ENCODE results near the gene SLC25A48. TPM values are rescaled to one million over a fixed set of nuclear protein-coding genes. Genes with fewer than 3 reads are reported as not detected.
"Not testable (repeated sequence)": the region's sequence is repeated elsewhere in the genome, so short reads cannot be mapped to it uniquely, and the experiment has no call there.

SLC25A48 gene
- total RNA-seq, 1 donor from 2014 or later: not detected

DNA sequence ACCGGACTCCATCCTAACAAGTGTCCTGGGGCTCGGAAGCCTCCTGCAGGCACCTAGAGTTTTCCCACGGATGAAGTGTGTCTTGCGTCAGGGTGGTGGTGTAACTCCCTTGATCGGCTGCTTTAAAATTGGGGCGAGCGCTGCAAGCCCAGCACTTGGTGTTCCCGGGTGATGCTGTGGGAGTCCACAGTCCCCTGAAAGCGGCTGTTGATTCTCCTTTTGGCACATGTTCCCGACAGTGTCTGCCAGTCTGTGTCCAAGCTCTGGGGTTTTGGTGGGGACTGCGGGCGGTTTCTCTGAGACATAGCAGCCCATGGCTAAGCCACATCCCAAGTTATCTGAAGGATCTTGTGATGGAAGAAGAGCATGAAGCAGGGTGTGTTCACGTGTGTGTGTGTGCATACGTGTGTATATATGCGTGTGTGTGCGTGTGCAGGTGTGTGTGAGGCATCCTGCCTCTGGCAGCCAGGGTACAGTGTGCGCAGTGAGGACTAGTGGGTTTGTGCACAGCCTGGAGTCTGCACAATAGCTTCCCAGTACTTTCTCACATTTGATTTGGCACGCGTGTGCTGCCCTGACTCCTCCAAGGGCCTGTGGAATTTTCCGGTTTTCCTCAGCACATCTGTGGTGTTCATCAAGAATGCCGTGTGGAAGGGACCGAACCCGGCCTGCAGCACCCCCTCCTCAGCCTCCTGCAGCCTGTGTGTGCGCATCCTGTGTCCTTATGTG lies 16.9 kb downstream of the SLC25A48 start:
- H3K27me3 Mint-ChIP-seq (ENCODE audit: low read depth): peaks cover 2% of the 10 kb centered on the region
- H3K4me1 Mint-ChIP-seq (ENCODE audit: low read depth): no peaks in the 10 kb centered on the region
- no peaks in the 10 kb centered on the region for H3K36me3 Mint-ChIP-seq (ENCODE audit: low read depth)
- no peak for DNase-seq (ENCODE audit: low spot score)
- H3K4me3 Mint-ChIP-seq (ENCODE audit: low read depth): no peak overlapping the region
- no peak overlapping the region for H3K27ac Mint-ChIP-seq
- intact Hi-C loops (cut with micrococcal nuclease): no loop called here
- H3K9me3 Mint-ChIP-seq: no peaks in the 10 kb centered on the region

DNA sequence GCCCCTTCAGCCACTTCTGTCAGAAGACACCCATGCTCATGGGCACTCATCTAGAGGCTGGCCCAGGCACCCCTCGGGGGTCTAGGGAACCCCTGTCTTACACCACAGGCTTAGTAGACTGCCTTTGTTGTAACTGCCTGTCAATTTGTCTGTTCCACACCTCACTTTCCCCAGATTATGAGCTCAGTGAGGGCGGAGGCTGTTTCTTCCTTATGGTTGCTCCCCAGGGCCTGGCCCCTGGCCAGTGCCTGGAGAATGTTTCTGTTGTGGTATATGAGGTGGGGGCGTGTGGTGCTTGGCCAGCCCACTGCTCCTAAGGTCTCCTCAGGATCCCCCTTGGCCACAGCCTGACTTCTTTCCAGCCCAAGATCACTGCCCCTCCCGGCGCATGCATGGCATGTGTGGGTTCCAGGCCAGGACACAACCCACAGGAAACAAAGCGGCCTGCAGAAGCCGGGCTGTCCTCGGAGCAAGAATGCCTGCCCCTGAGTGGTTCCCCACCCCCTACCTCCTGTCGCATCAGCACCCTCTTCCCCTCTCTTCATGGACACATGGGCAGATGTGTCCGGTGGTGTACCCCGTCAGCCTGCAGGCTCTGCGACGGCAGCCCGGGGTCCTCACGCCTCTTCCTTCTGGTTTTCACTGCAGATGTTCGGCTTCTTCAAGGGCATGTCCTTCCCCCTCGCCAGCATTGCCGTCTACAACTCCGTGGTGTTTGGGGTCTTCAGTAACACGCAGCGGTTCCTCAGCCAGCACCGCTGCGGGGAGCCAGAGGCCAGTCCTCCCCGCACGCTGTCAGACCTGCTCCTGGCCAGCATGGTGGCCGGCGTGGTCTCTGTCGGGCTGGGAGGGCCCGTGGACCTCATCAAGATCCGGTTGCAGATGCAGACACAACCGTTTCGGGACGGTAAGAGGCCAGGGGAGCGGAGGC lies 17.7 kb downstream of the SLC25A48 start:
- no peaks in the 10 kb centered on the region for H3K4me1 Mint-ChIP-seq (ENCODE audit: low read depth)

DNA sequence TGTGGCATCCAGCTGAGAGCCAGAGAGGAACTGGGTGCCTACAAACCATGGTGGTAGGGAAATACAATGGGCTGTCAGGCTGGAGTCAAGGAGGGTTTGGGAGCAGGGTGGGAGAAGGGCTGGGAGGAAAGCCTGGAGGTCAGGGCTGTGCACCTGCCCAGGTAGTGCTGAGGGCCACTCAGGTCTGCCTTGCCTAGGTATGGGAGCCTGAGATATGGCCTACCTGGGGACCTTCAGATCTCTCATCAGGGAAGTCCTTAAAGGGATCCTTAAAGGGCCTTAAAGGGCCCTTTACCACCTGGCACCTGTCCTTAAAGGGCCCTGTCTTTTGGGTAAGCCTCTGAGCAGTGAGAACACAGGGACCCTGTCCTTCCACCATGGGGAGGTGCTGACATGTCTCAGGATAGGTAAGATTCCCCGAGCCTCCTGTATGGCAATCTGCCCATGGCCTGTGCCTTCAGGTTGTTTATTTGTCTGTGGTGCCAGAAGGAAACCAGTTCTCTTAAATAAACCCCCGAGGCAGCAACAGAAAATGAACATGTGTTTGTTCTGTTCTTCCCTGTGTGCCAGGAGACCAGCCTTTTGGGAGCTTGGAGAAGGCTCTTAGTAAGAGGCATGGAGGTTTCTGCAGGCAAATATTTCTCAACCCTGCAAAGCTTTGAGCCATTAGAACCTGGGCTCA lies 23.3 kb downstream of the SLC25A48 start:
- no peaks in the 10 kb centered on the region for H3K9me3 Mint-ChIP-seq
- no peaks in the 10 kb centered on the region for H3K36me3 Mint-ChIP-seq (ENCODE audit: low read depth)
- DNase-seq (ENCODE audit: low spot score): no peak
- no peak overlapping the region for H3K27ac Mint-ChIP-seq
- no peaks in the 10 kb centered on the region for H3K4me1 Mint-ChIP-seq (ENCODE audit: low read depth)
- peaks cover 2% of the 10 kb centered on the region for H3K27me3 Mint-ChIP-seq (ENCODE audit: low read depth)
- intact Hi-C loops (cut with micrococcal nuclease): no loop called here
- no peak overlapping the region for H3K4me3 Mint-ChIP-seq (ENCODE audit: low read depth)

More for the DNA sequence above, 17.7 kb downstream of the SLC25A48 start:
- DNase-seq (ENCODE audit: low spot score): no peak
- Mint-ChIP-seq H3K27ac (no peak overlapping the region), H3K27me3 (ENCODE audit: low read depth) (peaks cover 2% of the 10 kb centered on the region), H3K9me3 (no peaks in the 10 kb centered on the region), H3K36me3 (ENCODE audit: low read depth) (no peaks in the 10 kb centered on the region), H3K4me3 (ENCODE audit: low read depth) (no peak overlapping the region)
- intact Hi-C loops (cut with micrococcal nuclease): no loop called here

DNA sequence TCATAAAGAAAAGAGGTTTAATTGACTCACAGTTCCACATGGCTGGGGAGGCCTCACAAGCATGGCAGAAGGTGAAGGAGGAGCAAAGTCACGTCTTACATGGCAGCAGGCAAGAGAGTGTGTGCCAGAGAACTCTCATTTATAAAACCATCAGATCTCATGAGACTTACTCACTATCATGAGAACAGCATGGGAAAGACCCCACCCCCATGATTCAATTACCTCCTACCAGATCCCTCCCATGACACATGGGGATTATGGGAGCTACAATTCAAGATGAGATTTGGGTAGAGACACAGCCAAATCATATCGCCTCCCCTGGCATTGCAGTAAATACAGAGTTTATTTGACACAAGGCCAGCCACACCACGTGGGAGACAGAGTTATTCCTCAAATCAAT lies 24.7 kb downstream of the SLC25A48 start:
- H3K4me1 Mint-ChIP-seq (ENCODE audit: low read depth); H3K27ac Mint-ChIP-seq; DNase-seq (ENCODE audit: low spot score); H3K36me3 Mint-ChIP-seq (ENCODE audit: low read depth); intact Hi-C loops (cut with micrococcal nuclease); H3K4me3 Mint-ChIP-seq (ENCODE audit: low read depth); H3K27me3 Mint-ChIP-seq (ENCODE audit: low read depth); H3K9me3 Mint-ChIP-seq: not testable (repeated sequence)

DNA sequence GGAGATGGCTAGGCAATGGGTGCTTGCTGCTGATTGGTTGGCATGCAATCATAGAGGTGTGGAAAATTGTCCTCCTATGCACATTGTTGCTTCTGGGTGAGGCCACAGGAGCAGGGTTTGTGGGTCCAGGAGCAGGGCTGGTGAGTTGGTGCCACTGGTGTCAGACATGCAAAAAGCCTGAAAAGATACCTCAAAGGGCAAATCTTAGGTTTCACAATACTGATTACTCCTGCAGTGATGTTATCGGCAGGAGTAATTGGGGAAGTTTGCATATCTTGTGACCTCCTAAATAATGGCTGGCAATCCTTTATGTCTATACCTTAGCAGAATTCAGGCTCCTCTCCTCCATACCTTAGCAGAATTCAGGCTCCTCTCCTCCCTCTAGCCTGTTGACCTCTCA lies 25.2 kb downstream of the SLC25A48 start:
- Mint-ChIP-seq H3K4me3 (ENCODE audit: low read depth) (no peak overlapping the region), H3K27ac (no peak overlapping the region), H3K27me3 (ENCODE audit: low read depth) (peaks cover 4% of the 10 kb centered on the region), H3K9me3 (no peaks in the 10 kb centered on the region), H3K36me3 (ENCODE audit: low read depth) (no peaks in the 10 kb centered on the region), H3K4me1 (ENCODE audit: low read depth) (no peaks in the 10 kb centered on the region)
- intact Hi-C loops (cut with micrococcal nuclease): no loop called here
- no peak for DNase-seq (ENCODE audit: low spot score)

DNA sequence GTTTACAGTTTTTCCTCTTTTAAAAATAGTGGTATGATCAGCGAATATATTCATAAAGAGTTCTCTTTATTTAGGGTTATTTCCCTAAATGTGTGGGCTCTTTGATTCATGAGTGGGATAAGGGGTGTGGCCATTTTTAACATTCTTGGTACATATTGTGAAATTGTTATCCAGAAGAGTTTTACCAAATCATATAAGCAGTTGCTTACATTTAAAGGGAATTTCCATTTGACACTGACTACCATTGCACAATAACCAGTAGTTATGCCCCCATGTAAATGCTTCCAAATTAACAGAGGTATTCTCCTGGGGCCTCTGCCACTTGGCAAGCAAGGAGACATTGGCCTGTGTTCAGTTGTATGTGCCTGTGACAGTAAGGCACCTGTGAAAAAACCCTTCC lies 27.2 kb downstream of the SLC25A48 start:
- Mint-ChIP-seq H3K4me3 (ENCODE audit: low read depth) (no peak overlapping the region), H3K27ac (no peak overlapping the region), H3K36me3 (ENCODE audit: low read depth) (no peaks in the 10 kb centered on the region), H3K27me3 (ENCODE audit: low read depth) (peaks cover 3% of the 10 kb centered on the region), H3K9me3 (no peaks in the 10 kb centered on the region), H3K4me1 (ENCODE audit: low read depth) (no peaks in the 10 kb centered on the region)
- no peak for DNase-seq (ENCODE audit: low spot score)
- intact Hi-C loops (cut with micrococcal nuclease): no loop called here

DNA sequence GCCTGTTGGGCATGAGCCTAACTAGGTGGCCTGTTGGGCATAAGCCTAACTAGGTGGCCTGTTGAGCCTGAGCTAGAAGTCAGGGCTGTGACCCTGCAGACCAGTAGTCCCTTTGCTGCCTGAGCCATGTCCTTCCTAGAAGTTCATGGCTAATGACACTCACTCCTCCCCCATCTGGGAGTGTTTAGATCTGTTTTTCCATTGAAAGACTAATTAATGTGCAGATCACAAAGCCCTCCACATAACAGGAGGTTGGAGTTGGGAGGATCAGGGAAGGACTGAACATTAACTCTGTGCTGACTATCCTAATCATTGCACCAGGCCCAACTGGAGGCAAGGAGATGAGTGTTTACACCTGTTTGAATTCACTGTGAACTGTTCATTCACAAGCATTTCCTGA lies 27.6 kb downstream of the SLC25A48 start:
- H3K36me3 Mint-ChIP-seq (ENCODE audit: low read depth): no peaks in the 10 kb centered on the region
- H3K9me3 Mint-ChIP-seq: no peaks in the 10 kb centered on the region
- intact Hi-C loops (cut with micrococcal nuclease): no loop called here
- no peak overlapping the region for H3K27ac Mint-ChIP-seq
- H3K27me3 Mint-ChIP-seq (ENCODE audit: low read depth): peaks cover 3% of the 10 kb centered on the region
- no peak for DNase-seq (ENCODE audit: low spot score)
- no peak overlapping the region for H3K4me3 Mint-ChIP-seq (ENCODE audit: low read depth)
- H3K4me1 Mint-ChIP-seq (ENCODE audit: low read depth): no peaks in the 10 kb centered on the region

DNA sequence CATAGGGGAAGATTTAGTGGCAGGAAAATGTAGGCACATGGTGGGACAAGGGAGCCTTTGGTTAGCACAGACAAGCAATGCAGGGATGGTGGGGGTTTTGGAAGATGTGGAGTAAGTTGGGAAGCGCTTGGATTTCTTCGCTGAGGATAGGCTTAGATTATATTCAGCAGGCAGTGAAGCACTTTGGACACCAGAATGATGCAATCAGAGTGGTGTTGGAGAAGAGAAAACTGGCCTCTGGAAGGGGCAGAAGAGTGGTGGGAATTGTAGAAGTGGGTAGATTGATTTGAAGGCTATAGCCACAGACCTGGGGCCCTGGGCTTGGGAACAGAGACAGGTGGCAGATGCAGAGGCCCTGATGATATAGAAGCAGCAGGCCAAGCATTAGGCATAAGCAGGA lies 28.3 kb downstream of the SLC25A48 start:
- DNase-seq (ENCODE audit: low spot score): no peak
- Mint-ChIP-seq H3K4me1 (ENCODE audit: low read depth) (no peaks in the 10 kb centered on the region), H3K36me3 (ENCODE audit: low read depth) (no peaks in the 10 kb centered on the region), H3K27ac (no peak overlapping the region), H3K27me3 (ENCODE audit: low read depth) (peaks cover 3% of the 10 kb centered on the region), H3K4me3 (ENCODE audit: low read depth) (no peak overlapping the region), H3K9me3 (no peaks in the 10 kb centered on the region)
- intact Hi-C loops (cut with micrococcal nuclease): no loop called here

DNA sequence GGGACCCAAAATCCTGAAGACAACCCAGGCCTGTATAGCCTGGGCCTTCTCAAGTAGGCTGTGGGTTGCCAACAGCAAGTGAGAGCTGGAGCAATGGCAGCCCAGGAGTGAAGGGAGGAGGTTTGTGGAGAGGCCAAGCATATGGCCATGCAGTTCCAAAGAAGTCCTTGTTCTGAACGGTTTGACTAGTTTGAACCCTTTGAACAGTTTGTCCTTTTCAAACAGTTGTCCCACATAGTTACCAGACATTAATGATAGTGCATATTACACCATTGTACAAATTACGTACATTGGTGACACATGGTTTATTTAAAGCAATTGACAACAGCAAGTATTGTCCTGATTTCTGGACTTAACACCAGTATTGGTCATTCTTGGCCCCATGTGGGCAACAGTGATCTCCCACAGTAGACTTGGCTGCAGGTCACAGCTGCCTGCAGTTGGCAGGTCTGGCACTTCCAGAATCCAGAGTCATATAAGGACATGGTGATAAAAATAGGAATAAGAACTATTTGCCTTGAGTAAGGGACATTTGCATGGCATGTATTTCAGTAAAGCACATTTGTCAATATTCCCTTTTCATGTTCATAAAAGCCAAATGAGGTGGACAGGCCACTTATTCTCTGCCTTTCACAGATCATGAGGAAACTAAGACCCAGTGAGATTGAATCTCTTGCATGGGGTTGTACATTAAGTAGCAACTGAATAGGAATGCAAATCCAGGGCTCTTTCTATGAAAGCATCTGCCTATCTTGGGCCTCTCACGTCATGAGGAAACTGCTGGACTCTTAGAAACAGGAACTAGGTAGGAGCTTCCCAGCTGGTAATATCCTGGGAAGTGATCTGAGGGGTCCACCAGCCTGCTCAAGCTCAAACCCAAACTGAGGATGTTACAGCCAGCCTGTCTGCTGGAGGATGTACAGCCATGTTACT lies 30.3 kb downstream of the SLC25A48 start:
- Mint-ChIP-seq H3K4me3 (ENCODE audit: low read depth) (no peak overlapping the region), H3K4me1 (ENCODE audit: low read depth) (no peaks in the 10 kb centered on the region), H3K9me3 (no peaks in the 10 kb centered on the region), H3K27ac (no peak overlapping the region), H3K27me3 (ENCODE audit: low read depth) (peaks cover 3% of the 10 kb centered on the region), H3K36me3 (ENCODE audit: low read depth) (no peaks in the 10 kb centered on the region)
- intact Hi-C loops (cut with micrococcal nuclease): no loop called here
- no peak for DNase-seq (ENCODE audit: low spot score)

DNA sequence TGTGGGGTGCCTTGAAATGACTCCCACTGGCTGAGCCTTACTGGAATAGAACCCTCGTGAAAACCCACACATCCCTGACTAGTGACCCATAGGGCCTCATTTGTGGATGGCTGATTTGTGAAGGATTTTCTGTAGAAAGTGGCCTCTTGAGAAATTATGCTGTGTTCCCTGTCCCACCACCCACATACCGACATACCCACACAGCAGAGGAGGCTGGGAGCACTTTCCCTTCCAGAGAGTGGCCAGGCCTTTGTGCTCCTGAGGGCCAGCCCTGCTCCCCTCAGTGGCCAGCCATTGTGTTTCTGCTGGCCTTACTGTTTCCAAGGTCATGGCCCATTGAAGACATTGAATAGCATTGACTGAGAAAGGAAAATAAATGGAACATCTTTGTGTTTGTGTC lies 31.6 kb downstream of the SLC25A48 start:
- no peaks in the 10 kb centered on the region for H3K36me3 Mint-ChIP-seq (ENCODE audit: low read depth)

DNA sequence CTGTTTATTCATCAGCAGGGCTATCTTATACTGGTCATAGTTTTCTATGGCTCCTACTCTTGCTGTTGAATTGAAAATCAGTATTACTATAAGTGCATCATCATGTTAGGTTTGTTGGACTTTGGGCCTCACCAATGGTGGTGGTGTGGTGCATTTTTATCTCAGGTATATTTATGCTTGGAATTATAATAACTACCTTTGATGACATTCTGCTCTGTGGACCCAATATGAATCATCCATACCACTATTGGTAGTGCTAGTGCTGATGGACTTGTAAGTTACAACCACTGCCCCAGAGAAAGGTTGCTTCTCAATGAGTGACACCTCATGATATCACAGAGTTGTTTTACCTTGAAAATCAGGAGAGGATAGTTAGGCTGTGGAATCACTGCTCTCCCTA lies 33.1 kb downstream of the SLC25A48 start:
- intact Hi-C loops (cut with micrococcal nuclease): no loop called here
- Mint-ChIP-seq H3K36me3 (ENCODE audit: low read depth) (no peaks in the 10 kb centered on the region), H3K4me3 (ENCODE audit: low read depth) (no peak overlapping the region), H3K9me3 (no peaks in the 10 kb centered on the region), H3K27me3 (ENCODE audit: low read depth) (peaks cover 3% of the 10 kb centered on the region), H3K27ac (no peak overlapping the region), H3K4me1 (ENCODE audit: low read depth) (no peaks in the 10 kb centered on the region)
- no peak for DNase-seq (ENCODE audit: low spot score)

More for the DNA sequence above, 31.6 kb downstream of the SLC25A48 start:
- Mint-ChIP-seq H3K27me3 (ENCODE audit: low read depth) (peaks cover 3% of the 10 kb centered on the region), H3K27ac (no peak overlapping the region), H3K9me3 (no peaks in the 10 kb centered on the region), H3K4me3 (ENCODE audit: low read depth) (no peak overlapping the region), H3K4me1 (ENCODE audit: low read depth) (no peaks in the 10 kb centered on the region)
- DNase-seq (ENCODE audit: low spot score): no peak
- intact Hi-C loops (cut with micrococcal nuclease): no loop called here

DNA sequence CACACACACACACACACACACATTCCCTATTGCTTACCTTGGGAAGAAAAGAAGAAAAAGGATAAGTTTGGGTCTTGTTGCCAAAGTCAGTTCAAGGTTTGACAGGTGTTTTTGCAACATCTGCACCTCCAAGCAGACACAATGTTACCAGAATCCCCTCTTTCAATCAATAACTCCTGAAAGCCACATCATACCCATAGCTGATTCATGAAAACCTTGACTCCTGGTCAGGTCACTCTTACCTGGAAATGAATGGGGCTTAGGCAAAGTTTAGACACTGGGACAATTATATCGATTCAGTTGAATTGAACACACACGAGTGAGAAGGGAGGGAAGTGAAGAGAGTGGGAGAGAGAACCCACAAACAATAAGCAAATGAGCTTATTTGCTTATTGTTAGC lies 34.2 kb downstream of the SLC25A48 start:
- Mint-ChIP-seq H3K4me1 (ENCODE audit: low read depth) (no peaks in the 10 kb centered on the region), H3K4me3 (ENCODE audit: low read depth) (no peak overlapping the region), H3K36me3 (ENCODE audit: low read depth) (no peaks in the 10 kb centered on the region), H3K27ac (no peak overlapping the region), H3K9me3 (no peaks in the 10 kb centered on the region), H3K27me3 (ENCODE audit: low read depth) (peaks cover 2% of the 10 kb centered on the region)
- no peak for DNase-seq (ENCODE audit: low spot score)
- intact Hi-C loops (cut with micrococcal nuclease): no loop called here
